Erythroblast (primary cell): ENCODE data around the gene NDUFA5.
"Not testable (repeated sequence)": the region's sequence is repeated elsewhere in the genome, so short reads cannot be mapped to it uniquely, and the experiment has no call there.

Source experiments
- GATA1 ChIP-seq: IDR thresholded peaks from 2 replicates; pipeline ENCODE4 v1.6.1; 2011; ENCODE audit warnings: low read depth, mild to moderate bottlenecking, control low read depth, low read length, moderate library complexity
- POLR2A ChIP-seq: IDR thresholded peaks from 2 replicates; pipeline ENCODE4 v1.6.1; 2011; ENCODE audit warnings: mild to moderate bottlenecking, low read length

DNA sequence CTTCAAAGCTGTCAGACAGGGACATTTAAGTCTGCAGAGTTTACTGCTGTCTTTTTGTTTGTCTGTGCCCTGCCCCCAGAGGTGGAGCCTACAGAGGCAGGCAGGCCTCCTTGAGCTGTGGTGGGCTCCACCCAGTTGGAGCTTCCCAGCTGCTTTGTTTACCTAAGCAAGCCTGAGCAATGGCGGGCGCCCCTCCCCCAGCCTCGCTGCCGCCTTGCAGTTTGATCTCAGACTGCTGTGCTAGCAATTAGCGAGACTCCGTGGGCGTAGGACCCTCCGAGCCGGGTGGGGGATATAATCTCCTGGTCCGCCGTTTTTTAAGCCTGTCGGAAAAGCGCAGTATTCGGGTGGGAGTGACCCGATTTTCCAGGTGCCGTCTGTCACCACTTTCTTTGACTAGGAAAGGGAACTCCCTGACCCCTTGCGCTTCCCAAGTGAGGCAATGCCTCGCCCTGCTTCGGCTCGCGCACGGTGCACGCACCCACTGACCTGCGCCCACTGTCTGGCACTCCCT, 29.8 kb downstream of the NDUFA5 start:
- TF ChIP-seq POLR2A, GATA1: not testable (repeated sequence)
